ENCODE measurements around the gene PPM1D. TPM values are rescaled to one million over a fixed set of nuclear protein-coding genes. Genes with fewer than 3 reads are reported as not detected.

PPM1D gene
- total and polyA plus RNA-seq, 2 experiments from 2014 or later: 7.8 to 13.3 TPM

DNA sequence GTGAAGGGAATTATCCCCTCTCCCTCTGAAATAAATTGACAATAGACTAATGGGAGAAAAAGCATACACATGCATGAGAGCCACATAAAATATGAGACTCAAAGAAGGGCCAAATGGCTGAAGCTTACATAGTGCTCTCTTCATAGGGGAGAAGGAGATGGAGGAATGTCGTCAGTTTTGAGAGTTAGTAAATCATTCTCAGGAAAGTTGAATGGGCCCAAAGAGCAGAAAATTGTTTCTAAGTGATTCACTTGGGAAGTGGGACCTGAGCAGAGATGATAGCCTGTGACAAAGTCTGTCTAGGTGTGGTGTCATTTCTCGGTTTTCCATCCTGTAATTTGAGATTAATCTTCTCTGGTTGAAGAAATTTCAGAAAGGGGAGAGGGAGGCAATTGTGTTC is 112.7 kb downstream of the PPM1D start (continued):
- TF ChIP-seq, protein P1, sequence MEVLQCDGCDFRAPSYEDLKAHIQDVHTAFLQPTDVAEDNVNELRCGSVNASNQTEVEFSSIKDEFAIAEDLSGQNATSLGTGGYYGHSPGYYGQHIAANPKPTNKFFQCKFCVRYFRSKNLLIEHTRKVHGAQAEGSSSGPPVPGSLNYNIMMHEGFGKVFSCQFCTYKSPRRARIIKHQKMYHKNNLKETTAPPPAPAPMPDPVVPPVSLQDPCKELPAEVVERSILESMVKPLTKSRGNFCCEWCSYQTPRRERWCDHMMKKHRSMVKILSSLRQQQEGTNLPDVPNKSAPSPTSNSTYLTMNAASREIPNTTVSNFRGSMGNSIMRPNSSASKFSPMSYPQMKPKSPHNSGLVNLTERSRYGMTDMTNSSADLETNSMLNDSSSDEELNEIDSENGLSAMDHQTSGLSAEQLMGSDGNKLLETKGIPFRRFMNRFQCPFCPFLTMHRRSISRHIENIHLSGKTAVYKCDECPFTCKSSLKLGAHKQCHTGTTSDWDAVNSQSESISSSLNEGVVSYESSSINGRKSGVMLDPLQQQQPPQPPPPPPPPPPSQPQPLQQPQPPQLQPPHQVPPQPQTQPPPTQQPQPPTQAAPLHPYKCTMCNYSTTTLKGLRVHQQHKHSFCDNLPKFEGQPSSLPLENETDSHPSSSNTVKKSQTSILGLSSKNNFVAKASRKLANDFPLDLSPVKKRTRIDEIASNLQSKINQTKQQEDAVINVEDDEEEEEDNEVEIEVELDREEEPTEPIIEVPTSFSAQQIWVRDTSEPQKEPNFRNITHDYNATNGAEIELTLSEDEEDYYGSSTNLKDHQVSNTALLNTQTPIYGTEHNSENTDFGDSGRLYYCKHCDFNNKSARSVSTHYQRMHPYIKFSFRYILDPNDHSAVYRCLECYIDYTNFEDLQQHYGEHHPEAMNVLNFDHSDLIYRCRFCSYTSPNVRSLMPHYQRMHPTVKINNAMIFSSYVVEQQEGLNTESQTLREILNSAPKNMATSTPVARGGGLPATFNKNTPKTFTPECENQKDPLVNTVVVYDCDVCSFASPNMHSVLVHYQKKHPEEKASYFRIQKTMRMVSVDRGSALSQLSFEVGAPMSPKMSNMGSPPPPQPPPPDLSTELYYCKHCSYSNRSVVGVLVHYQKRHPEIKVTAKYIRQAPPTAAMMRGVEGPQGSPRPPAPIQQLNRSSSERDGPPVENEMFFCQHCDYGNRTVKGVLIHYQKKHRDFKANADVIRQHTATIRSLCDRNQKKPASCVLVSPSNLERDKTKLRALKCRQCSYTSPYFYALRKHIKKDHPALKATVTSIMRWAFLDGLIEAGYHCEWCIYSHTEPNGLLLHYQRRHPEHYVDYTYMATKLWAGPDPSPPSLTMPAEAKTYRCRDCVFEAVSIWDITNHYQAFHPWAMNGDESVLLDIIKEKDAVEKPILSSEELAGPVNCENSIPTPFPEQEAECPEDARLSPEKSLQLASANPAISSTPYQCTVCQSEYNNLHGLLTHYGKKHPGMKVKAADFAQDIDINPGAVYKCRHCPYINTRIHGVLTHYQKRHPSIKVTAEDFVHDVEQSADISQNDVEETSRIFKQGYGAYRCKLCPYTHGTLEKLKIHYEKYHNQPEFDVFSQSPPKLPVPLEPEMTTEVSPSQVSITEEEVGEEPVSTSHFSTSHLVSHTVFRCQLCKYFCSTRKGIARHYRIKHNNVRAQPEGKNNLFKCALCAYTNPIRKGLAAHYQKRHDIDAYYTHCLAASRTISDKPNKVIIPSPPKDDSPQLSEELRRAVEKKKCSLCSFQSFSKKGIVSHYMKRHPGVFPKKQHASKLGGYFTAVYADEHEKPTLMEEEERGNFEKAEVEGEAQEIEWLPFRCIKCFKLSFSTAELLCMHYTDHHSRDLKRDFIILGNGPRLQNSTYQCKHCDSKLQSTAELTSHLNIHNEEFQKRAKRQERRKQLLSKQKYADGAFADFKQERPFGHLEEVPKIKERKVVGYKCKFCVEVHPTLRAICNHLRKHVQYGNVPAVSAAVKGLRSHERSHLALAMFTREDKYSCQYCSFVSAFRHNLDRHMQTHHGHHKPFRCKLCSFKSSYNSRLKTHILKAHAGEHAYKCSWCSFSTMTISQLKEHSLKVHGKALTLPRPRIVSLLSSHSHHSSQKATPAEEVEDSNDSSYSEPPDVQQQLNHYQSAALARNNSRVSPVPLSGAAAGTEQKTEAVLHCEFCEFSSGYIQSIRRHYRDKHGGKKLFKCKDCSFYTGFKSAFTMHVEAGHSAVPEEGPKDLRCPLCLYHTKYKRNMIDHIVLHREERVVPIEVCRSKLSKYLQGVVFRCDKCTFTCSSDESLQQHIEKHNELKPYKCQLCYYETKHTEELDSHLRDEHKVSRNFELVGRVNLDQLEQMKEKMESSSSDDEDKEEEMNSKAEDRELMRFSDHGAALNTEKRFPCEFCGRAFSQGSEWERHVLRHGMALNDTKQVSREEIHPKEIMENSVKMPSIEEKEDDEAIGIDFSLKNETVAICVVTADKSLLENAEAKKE (CRISPR knock-in tag; IDR thresholded peaks at IDR 0.05): no peak

DNA sequence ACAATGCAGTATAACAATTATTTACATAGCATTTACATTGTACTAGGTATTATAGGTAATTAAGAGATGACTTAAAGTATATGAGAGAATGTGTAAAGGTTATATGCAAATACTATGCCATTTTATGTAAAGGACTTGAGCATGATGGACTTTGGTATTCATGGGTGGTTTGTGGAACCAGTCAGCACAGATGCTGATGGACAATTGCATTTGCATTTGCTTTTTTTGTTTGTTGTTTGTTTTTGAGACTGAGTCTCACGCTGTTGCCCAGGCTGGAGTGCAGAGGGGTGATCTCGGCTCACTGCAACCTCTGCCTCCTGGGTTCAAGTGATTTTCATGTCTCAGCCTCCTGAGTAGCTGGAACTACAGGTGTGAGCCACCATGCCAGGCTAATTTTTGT is 113.6 kb downstream of the PPM1D start:
- Mint-ChIP-seq H3K27ac (no peak overlapping the region), H3K4me1 (no peaks in the 10 kb centered on the region; the same call in 2 of the 3 replicates), H3K4me3 (no peak overlapping the region), H3K27me3 (ENCODE audit: insufficient read depth, low read depth, poor library complexity) (no peaks in the 10 kb centered on the region), H3K9me3 (no peaks in the 10 kb centered on the region), H3K36me3 (ENCODE audit: low read depth) (no peaks in the 10 kb centered on the region)
- Histone ChIP-seq H3K4me1 (ENCODE audit: insufficient read depth) (no peaks in the 10 kb centered on the region), H3F3A (replicated peaks; ENCODE audit: low read depth) (no peaks in the 10 kb centered on the region), H3K9me2 (ENCODE audit: insufficient read depth) (no peaks in the 10 kb centered on the region), H4K20me1 (replicated peaks; ENCODE audit: insufficient read depth) (no peaks in the 10 kb centered on the region), H3K4me2 (no peak overlapping the region), H3K27me3 (ENCODE audit: insufficient read depth) (no peaks in the 10 kb centered on the region), H2AFZ (no peak overlapping the region), H3K36me3 (ENCODE audit: insufficient read depth) (no peaks in the 10 kb centered on the region), H3K4me3 (no peak overlapping the region), H3K79me2 (replicated peaks; ENCODE audit: insufficient read depth) (no peaks in the 10 kb centered on the region), H3K27ac (ENCODE audit: low read depth) (no peak overlapping the region)
- DNase-seq (ENCODE audit: low spot score) (no peak), ATAC-seq (no peak)
- no peak for TF ChIP-seq NANOG (IDR thresholded peaks at IDR 0.05; ENCODE audit: borderline replicate concordance)

Small RNA genes lying within 50 kb of the gene (small RNA-seq; reads per million reads assigned to genes)
- gene AC011921.2 (ENCODE audit: low replicate concordance) (not detected), gene RN7SL606P (ENCODE audit: low replicate concordance) (not detected), gene RNU6-623P (ENCODE audit: low replicate concordance) (not detected)

Other genes with a start within 250 kb of the PPM1D start
- gene USP32, start 208.1 kb upstream of the PPM1D start, total RNA-seq (2014; rRNA removed; shearing (Covaris generic)): 124 and 129 TPM in 2 replicates
- 43.6 and 44.3 TPM in 2 replicates for gene USP32, start 208.1 kb upstream of the PPM1D start, polyA plus RNA-seq (2016; fragmentation: Nextera tagmentation; extraction: Ambion mirVana)
- gene CHCT1, start 177.7 kb upstream of the PPM1D start, total RNA-seq (2014; rRNA removed; shearing (Covaris generic)): not detected in 2 replicates
- gene CHCT1, start 177.7 kb upstream of the PPM1D start, polyA plus RNA-seq (2016; fragmentation: Nextera tagmentation; extraction: Ambion mirVana): 0.61 TPM in 1 of 2 replicates, not detected in the other
- 14.3 and 15.0 TPM in 2 replicates for gene APPBP2, start 74.0 kb upstream of the PPM1D start, total RNA-seq (2014; rRNA removed; shearing (Covaris generic))
- 5.1 and 9.3 TPM in 2 replicates for gene APPBP2, start 74.0 kb upstream of the PPM1D start, polyA plus RNA-seq (2016; fragmentation: Nextera tagmentation; extraction: Ambion mirVana)
- 19.7 and 28.0 TPM in 2 replicates for gene BCAS3, start 77.7 kb downstream of the PPM1D start, total RNA-seq (2014; rRNA removed; shearing (Covaris generic))
- gene BCAS3, start 77.7 kb downstream of the PPM1D start, polyA plus RNA-seq (2016; fragmentation: Nextera tagmentation; extraction: Ambion mirVana): 8.2 and 10.2 TPM in 2 replicates

Data from GM23338 (cell line).